Putamen (tissue), 1 donor: ENCODE data around the gene LRRC32.

Source experiments
- DNase-seq: peaks from one replicate; pipeline ENCODE4 v3.0.0-alpha.2; 2016; ENCODE audit warnings: low spot score

LRRC32 gene

DNA sequence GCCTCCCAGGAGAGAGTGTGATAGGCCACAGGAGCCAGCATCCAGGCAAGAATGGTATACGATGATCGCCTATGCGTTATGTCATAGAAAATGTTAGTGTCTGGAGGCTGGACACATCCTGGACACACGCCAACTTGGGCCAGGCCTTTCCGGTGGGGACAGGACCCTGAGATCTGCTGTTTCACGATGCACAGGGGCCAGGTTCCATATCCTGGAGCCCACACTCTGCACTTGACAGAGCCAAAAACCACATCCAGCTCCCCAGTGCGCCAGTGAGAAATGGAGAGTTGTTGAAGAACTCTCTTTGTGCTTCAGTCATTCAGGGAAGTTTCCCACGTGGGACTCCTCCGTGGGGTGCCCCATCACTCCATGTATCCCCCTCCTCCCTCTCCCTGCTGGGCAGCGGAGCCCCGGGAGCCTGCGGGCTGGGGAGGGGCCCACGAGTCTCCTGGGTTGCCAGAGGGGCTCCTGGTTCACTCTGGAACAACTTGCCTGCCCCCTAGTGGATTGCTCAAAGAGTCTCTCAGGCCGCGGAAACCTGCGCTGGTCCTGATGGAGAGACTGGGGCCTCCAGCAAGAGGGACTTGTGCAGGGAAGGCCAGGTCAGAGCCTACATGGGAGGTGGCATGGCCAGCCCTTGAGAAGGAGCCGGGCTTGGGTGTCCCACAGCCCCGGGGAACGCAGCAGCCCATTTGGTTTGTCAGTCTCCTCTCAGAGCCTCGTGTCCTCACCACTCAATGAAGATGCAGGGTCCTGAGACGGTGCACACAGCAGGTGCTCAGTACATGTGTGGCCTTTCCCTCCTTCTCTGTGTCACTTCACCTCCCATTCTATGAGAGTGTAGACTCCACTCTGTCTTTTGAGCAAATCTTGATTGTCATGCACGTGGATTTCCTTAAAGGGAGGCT lies 10.2 kb upstream of the LRRC32 start:
- DNase-seq = peak; percentile 23

DNA sequence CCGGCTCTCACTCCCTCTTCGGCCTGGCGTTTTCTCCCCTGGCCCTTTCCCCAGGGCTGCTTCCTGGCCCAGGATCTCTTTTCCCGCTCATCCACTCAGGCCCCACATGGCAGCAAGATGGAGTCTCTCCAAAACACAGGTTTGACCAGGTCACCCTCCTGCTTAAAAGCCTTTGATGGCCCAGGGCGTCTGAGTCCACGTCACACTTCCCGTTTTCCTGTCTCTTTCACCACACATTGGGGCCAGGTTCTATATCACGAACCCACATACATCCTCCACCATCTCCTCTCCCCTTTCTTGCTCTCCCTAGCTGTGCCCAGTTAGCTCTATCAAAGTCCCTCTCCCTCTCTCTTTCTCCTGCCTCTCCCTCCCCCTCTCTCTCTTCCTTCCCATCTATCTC lies 7.8 kb upstream of the LRRC32 start:
- DNase-seq = no peak

DNA sequence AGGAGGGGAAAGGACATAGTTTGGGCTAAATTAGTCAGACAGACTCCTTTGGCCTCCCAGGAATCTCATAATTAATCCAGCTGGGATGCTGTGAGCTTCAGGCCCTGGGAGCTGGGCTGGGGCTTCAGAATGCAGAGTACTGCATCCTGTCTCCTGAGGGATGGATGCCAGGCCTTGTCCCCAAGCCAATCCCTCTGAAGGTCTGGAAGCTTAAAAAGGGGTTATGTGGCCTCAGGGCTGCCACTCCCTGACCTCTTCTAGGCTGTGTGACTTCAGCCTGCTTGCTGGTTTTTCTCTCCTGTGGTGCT lies 6.9 kb upstream of the LRRC32 start:
- DNase-seq = no peak

DNA sequence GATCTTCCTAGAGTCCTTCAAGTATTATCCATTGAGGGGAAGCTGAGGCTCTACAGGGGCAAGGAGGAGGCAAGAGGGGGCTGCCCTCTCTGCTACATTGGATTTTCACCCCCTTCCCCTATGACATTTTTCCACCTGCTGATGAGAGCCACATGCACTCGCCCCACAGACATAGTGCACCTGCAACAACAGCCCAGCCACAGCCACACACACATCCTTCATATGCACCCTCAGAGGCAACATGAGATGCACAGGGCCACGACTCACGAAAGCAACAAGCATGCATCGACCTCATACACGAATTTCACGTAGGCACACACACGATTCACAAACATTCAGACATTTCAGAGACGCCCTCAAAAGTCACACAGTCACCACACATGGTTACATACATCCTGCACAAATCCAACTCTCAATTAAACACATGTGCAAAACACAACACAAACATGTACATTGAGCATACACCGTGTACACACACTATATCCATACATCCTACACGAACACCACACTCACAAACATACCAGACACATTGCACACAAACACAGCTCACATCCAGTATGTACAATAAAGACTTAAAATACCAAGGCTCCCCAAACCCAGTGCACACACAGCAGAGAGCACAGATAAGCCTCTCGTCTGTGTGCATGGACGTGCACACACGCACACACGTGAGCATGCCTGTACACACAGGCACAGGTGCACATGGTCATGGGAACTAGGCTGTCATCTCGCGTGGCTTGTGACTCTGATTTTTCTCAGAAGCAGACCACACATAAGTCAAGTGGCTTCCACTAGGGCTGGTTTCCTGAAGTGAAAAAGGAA lies 6.3 kb upstream of the LRRC32 start:
- DNase-seq = no peak

DNA sequence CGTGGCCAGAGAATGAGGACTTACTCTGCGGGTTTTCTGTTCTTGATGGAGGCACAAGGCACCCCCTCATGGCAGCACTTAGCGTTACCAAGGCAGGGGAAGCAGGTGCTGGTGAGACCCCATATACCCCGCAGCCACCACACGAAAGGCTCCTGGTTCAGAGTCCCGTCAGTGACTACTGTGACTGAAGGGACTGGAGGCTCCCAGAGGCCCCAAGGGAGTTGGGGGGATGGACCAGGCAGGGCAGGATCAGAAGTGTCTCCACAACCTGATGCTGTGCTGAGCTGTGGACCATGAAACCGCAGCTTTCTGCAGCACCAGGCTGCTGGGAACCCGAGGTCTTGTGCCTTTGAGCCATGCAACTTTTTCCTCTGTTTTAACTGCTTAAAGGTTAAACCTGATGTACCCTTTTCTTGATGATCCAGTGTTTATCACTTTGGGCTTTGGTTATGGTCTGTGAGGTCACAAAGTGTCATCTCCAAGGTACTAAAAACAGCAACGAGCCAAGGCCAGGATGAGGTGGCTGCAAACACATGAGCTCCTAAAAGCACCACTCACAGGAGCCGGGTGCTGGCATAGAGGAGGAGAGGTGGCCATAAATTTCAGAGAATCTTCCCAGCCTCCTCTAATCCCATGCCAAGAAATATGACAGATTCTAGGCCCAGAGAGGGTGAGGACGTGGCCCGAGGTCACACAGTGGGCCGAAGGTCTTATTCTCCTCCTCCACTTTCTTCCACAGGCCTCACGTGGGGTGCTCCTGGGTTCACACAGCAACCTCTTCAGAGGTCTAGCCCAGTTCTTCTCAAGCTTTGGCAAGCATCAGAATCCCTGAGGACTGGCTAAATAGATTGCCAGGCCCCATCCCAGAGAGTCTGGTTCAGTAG lies 4.2 kb upstream of the LRRC32 start:
- no peak for DNase-seq

DNA sequence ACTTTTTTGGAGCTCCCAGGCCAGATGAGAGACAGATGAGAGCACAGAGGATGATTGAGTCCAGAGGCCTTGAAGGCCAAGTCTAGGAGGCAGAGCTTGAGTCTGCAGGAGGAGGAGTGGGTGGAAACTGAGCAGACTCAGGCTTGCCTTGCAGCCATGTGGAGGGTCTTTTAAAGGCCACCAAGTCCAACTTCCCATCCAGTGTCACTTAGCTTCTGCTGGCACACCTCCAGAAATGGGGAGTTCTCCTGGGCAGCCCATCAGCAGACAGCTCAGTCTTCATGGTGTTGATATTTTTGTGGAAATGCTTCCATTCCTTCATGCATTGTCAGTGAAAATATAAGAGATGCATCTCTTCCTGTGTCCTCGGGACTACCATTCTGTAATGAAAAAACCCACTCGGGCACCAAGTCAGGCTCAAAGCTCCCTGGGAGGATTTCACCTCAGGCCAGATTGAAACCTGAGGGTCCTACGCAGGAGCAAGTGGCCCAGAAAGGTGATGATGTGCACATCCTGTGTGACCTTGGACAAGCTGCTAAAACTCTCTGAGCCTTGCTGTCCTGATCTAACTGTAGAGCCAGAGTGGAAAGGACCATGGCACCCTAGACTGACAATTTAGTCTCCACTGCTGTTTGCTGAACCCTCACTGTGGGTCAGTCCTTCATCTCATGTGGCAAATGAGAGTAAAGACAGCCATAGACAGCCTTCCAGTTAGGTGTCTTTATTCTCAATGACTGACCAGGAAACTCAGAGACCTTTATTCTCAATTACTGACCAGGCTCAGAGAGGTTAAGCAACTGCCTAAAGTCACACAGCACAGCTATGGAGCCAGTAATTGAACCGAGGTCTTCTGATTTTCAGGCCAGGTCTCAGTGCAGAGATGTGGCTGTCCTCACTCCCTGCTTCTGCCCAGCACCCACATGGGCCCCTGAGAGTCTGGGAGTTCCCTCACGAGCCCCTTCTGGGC lies 2.9 kb upstream of the LRRC32 start:
- DNase-seq = no peak

DNA sequence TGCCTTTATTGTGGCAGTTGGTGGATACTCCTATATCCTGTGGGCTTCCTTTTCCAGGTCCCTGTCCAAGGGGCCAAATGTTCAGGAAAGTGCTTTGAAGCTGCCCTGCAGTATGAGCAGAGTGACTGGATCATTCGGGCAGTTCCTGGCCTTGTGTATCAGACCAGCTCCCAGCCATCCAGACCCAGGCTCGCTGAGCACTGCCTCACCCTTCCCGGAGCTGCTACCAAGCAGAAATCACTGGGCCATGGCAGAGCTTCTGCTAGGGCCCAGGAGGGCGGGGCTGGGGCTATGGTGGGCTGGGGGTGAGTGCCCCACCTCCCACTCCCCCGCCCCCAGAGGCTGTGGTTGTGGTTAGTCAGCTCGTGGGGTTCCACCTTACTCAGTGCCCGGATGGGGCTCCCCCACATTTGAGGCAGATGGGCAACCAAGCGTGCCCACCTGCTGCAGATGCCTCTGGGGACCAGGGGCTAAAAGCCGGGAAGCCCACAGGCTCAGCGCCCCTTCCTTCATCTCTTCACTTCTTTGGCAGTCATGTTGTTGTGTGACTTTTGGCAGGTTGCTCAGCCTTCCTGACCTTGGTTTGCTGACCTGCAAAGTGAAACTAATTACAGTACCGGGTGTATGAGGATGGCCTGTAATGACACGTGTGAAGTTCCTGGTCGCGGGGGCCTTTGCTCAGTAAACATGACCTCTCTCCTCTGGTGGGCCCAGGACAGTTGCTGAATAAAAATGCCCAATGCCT lies 2.1 kb upstream of the LRRC32 start:
- DNase-seq = no peak

DNA sequence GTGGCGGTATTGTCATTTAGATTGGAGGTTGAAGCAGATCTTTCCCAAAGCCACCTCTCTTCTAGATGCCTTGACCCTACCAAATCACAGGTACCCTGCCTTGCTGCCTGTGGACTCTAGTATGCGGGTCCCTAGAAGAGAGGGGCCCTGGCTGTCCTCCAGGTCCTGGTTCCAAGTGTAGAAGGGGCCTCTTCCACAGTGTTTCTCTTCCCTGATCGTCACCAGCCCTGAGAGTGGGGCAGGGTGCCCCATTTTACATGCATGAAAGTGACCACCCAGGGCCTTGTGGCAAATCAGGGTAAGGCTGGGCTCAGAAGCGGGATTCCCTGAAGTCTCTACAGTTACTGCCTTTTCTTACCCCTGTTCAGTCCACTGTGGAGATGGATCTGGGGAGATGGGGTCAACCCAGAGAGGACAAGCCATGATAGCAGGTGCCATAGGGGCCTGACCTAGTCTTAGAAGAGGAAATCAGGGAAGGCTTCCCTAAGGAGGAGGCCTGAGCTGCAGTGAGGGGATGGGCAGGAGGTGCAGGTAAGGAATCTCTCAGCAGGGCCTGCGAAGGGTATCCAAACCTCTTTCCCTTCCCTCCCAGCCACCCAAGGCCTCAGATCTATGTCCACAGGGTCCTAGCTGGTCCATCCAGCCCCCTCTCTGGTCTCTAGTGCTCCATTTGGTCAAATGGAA lies 1.2 kb upstream of the LRRC32 start:
- no peak for DNase-seq

DNA sequence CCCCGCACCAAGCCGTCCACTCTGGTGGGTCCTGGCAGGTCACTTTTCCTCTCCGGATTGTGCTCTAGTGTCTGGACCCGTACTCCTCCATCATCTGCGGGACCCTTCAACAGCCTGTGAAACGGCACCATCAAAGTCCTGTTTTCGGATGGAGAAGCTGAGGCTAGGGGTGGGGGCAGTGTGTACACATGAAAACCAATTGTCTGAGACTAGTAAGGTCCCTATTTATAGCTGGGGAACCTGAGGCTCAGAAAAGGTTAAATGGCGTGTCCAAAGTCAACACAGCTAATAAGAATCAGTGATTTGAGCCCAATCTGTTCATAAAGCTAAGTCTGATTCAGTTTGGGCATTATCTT lies 668 bp upstream of the LRRC32 start:
- DNase-seq = no peak

DNA sequence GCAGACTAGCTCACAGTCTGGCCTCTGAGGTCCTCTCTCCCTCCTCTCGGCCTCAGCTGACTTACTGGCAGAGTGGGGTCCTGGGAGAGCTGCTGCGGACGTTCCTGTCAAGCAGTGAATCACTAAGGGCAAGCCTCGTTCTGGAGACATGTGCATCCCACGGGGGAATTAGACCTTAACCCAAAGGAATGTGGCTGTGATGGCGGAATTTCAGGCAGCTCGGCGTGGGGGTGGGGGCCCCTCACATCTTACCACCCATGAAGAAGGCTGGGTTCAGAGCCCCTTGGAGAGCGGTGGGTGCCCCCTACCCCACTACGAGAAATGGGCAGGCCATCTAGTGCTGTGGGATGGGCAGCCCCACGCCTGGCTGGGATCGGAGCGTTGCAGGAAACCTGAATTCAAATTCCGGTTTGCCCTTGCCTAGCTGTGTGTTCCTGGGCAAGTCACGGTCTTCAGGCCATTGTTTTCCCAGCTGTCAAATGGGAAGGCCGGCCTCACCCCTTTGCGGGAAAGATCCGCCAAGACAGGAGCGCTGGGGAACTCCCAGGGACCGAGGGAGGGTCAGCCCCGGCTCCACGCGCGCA lies 554 bp downstream of the LRRC32 start:
- no peak for DNase-seq

DNA sequence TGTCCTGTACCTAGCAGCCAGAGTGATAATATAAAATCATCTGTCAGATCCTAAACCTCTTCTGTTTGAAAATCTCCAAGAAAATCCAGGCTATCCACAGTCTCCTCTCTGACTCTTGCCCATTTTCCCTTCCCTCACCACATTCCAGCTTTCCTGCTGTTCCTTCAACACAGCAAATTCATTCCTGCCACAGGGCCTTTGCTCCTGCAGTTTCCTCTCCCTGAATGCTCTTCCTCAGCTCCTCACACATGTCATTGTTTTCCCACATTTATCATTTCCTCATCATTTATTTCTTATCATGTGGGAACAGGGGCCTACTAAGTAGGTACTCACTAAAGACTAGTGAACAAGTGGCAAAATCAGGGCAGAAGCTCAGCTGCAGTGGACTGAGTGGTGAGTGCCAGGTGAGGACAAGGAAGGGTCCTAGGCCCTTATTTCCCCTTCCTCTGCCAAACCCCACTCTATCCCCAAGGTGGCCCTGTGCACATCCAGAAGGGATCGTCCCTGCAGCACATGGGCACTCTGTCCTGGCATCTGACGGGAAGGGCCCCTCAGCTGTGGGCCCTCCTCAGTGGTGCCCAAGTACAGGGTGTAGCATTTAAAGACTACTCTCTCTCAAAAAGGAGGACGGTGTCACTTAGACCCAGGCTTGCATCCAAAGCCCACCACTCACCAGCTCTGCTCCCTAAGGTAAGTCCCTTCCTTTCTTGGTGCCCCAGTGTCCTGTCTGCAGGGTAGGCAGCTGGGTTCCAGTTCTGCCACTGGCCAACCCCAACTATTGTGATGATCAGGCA lies 2.0 kb downstream of the LRRC32 start:
- no peak for DNase-seq

DNA sequence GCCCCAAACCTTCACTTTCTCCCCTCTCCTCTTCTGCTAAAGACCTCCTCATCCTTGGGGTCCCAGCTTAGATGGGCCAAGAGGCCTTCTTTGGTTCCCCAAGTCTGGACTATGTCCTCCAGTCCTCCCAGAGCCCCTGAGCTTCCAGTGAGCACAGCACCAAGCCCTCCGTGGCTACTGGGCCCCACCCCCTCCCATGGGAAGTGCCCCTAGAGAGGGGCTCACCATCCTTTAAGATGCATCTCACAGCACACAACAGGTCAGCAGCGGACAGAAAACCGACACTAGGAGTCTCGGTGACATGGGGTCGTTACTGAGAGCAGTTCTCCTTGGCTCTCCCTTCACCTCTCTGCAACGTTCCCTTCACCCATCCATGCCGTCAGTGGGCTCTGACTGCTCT lies 2.7 kb downstream of the LRRC32 start:
- DNase-seq = no peak

DNA sequence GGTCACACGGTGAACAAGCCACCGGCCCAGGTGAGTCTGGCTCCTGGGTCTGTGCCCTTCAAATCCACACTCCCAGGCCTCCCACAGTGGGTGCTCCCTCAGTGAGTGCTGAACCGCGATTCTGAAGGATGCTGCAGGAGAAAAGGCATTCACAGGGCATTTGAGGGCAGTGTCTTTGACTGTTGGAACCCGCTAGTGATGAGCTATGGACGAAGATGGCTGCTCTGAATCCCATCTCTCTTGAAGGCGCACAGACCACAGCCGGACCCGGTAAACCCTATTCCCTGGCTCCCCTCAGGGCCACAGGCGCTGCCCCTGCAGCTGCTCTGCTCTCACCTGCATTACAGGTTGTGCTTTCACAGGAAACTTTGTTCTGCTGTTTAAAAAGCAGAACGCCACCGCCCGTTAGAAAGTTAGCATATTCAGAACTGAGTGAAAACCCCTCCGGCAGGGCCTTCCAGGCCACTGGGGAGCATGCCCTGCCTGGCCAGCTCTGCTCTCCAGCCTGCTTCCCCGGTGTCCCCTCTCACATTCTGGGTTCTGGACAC lies 3.2 kb downstream of the LRRC32 start:
- no peak for DNase-seq

DNA sequence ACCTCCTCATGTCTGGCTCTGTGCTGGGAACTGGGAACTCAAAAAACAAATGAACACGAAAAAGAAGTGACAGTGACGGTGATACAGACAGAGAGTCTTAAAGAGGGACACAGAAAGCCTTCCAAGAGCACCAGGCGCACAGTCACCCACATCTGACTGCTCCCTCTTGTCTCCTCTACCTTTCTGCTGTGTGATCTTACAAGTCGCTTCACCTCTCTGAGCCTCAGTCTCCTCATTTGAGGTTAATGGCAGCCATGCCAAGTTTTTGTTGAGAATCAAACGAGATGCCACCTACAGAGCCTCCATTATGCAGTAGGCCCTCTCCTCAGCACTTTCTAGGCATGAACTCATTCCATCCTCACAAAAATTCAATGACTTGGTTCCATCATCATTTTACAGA lies 3.7 kb downstream of the LRRC32 start:
- no peak for DNase-seq

DNA sequence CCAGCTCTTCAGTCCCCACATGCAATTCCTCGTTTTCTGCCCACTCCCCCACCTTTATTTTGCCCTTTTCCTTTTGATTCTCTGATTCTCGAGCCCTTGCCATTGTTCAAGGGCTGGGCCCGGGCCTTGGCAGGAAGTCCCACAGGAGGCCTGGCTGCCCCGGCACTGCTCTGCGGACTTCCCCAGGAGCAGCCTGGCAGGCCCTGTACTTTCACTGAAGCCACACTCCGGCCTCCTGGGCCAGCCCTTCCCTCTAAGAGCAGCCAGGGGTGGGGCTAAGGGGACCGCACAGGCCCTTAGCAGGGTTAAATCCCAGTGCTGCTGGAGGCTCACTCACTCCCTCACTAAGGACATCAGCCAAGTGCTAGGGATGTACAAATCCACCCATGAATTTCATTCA lies 4.1 kb downstream of the LRRC32 start:
- no peak for DNase-seq

DNA sequence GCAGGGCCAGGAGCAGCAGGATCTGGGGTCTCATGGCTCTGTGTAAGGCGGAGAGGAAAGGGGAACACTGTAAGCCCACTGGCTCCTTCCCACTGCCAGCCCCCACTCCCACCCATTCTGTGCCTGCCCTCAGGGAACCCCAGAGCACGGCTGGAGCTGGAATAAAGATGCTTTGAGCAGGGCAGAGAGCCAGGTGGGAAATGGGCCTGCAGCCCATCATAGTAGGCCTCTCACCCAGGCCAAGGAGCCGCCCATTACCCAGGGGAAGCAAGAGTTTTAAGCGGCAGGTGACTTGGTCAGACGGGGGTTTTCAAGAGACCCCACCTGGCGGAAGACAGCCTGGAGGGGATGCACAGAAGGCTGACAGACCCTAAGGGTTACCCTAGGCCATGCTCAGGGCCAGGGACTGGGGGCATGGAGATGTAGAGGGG lies 4.6 kb downstream of the LRRC32 start:
- no peak for DNase-seq

DNA sequence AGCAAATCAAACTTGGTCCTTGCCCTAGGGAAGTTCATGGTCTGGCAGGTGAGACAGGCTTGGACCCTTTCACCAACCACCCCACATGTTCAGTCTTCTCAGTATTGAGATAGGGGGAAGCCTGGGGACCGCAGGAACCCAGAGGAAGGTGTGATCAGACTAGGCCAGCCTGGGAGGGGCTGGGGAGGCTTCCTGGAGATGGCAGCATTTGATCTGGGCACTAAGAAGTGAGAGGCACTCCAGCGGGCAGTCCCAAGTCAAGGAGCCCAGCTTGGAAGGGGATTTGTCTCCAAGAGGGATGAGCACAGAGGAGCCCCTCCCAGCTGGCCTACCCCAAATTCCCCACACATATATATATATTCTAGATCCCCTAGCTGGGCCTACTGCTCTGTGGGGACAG lies 5.4 kb downstream of the LRRC32 start:
- DNase-seq = no peak

DNA sequence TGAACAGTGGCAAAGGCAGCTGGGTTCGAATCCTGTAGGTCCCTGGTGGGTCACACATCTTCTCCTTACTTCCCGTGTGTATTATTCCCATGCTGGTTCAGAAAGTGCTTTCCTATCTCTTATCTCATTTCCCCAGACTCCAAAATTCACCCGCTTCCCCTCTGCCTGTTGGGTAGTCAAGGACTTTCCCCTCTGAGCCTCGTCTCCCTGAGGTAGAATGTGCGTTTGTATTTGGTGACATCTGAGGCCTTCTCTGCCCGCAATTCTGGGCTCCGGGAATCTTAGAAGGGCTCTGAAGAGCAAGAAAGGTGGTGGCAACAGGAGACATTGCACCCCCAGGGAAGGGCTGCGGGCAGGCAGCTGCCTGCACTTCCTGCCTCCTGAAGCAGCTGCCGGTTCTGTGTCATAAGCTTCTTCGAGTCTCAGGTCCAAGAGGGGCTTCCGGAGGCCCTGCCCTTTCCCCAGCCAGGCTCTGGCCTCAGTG lies 5.9 kb downstream of the LRRC32 start:
- DNase-seq = no peak
